Transverse colon (tissue), 4 donors: Measurements from ENCODE around the gene NEK8. TPM values are rescaled to one million over a fixed set of nuclear protein-coding genes. Genes with fewer than 3 reads are reported as not detected.

Experiments
- DNase-seq: peaks from one replicate; pipeline ENCODE4 v3.0.0-alpha.2; 2019
- H3K27ac ChIP-seq, 4 donors: fragments of 200-600 bp; sonication (generic); 2 replicates each; pipeline ENCODE4 v1.5.1; 2016 to 2018; ENCODE audit warnings: inconsistent platforms in 4 of 4
- H3K27me3 ChIP-seq: fragments of 200-600 bp; sonication (generic); 2 replicates; pipeline ENCODE4 v1.5.1; 2017; ENCODE audit warnings: inconsistent platforms
- H3K36me3 ChIP-seq, 4 donors: fragments of 200-600 bp; sonication (generic); 2 replicates each; pipeline ENCODE4 v1.5.1; 2017 to 2019; ENCODE audit warnings: inconsistent platforms in 4 of 4
- H3K4me1 ChIP-seq, 4 donors: fragments of 200-600 bp; sonication (generic); 2 replicates each; pipeline ENCODE4 v1.5.1; 2017 to 2020; ENCODE audit warnings: inconsistent platforms in 4 of 4
- H3K4me3 ChIP-seq, 4 donors: fragments of 200-600 bp; sonication (generic); 1 replicate in 1 of 4; 2 replicates in 3 of 4; pipeline versions ENCODE4 v1.5.1 to v1.6.1; 2017 to 2019; ENCODE audit warnings: inconsistent platforms in 4 of 4
- H3K9me3 ChIP-seq, 2 donors: fragments of 200-600 bp; sonication (generic); 2 replicates each; pipeline ENCODE4 v1.5.1; 2017 to 2019; ENCODE audit warnings: inconsistent platforms in 2 of 2
- EP300 ChIP-seq: sonication (generic); formaldehyde crosslinking; IDR thresholded peaks from one replicate; pipeline ENCODE4 v1.6.1; 2017; ENCODE audit warnings: antibody characterized with exemption, low read depth
- POLR2A ChIP-seq: fragments of 450-650 bp; IDR thresholded peaks from one replicate; pipeline ENCODE4 v1.6.1; 2016; ENCODE audit warnings: antibody characterized with exemption, mild to moderate bottlenecking, moderate library complexity
- POLR2AphosphoS5 ChIP-seq, 3 donors: sonication (generic); formaldehyde crosslinking; IDR thresholded peaks; one replicate each; pipeline ENCODE4 v1.6.1; 2016; ENCODE audit warnings: antibody characterized with exemption in 3 of 3
- WGBS, 2 donors: methylation state at CpG; one replicate each; pipeline ENCODE4 v1.1.5; 2018; ENCODE audit warnings: low coverage in 1 of 2; 5-methylcytosine and 5-hydroxymethylcytosine counted together
- in situ Hi-C, 4 donors: fragments of 200-750 bp; cut with MboI; loops; one replicate each; pipeline versions ENCODE4 v1.15.0 to v1.15.1; 2017; ENCODE audit warnings: low sequenced_read_pairs in 3 of 4, low pct_ligation_motif_present in 1 of 4, low pct_unique_long_range_greater_than_20kb in 1 of 4
- intact Hi-C: fragments of 100-400 bp; cut with DNase I; formaldehyde crosslinking; loops from one replicate; pipeline ENCODE4 v1.15.1; 2023; ENCODE audit warnings: low total_unique reads
- total RNA-seq, 4 donors: library from RNA; depleted of rRNA; stranded (reverse); fragments of >200 nt; gene quantifications; one replicate each; pipeline ENCODE4 v1.1.0, GENCODE V29; 2016
- TF ChIP-seq, protein P1 (sequence below), 5 experiments: fragments of 200-600 bp in 3 of 5; fragments of 450-650 bp in 2 of 5; sonication (generic) in 3 of 5; IDR thresholded peaks; 1 replicate in 2 of 5; 2 replicates in 3 of 5; pipeline ENCODE4 v1.5.1; 2016 to 2017; ENCODE audit warnings: antibody characterized with exemption in 5 of 5, inconsistent platforms in 3 of 5, mild to moderate bottlenecking in 2 of 5, moderate library complexity in 1 of 5

The NEK8 gene
- total RNA-seq, 4 donors from 2014 or later: 5.7 to 52.3 (median 8.3) TPM

- peaks cover 2% of the 10 kb centered on the region for H3K27me3 ChIP-seq
- peaks cover 8 to 34% (median 22%) of the 10 kb centered on the region in 4 donors for H3K4me1 ChIP-seq
- no peaks in the 10 kb centered on the region for H3K36me3 ChIP-seq
- in situ Hi-C loops (no loop called here), intact Hi-C loops (no loop called here)
- peak within 1 kb of the TSS; percentile 34 to 68 (median 56) for H3K4me3 ChIP-seq
- H3K9me3 ChIP-seq: no peaks in the 10 kb centered on the region
- TF ChIP-seq EP300: no peak
- TF ChIP-seq POLR2AphosphoS5 (IDR thresholded peaks at IDR 0.05): no peak
- TF ChIP-seq, protein P1, sequence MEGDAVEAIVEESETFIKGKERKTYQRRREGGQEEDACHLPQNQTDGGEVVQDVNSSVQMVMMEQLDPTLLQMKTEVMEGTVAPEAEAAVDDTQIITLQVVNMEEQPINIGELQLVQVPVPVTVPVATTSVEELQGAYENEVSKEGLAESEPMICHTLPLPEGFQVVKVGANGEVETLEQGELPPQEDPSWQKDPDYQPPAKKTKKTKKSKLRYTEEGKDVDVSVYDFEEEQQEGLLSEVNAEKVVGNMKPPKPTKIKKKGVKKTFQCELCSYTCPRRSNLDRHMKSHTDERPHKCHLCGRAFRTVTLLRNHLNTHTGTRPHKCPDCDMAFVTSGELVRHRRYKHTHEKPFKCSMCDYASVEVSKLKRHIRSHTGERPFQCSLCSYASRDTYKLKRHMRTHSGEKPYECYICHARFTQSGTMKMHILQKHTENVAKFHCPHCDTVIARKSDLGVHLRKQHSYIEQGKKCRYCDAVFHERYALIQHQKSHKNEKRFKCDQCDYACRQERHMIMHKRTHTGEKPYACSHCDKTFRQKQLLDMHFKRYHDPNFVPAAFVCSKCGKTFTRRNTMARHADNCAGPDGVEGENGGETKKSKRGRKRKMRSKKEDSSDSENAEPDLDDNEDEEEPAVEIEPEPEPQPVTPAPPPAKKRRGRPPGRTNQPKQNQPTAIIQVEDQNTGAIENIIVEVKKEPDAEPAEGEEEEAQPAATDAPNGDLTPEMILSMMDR (IDR thresholded peaks at IDR 0.05): no peak
- no peak for TF ChIP-seq POLR2A
- H3K27ac ChIP-seq: peak within 1 kb of the TSS; percentile 92 to 95 (median 94)
- WGBS, 2 donors: 0 to 18% methylated on average over 2 to 20 of the region's 20 CpGs
- no peak for DNase-seq
Measured at GRCh38 chr17:28711723-28712031, 16.9 kb upstream of the NEK8 start, which contains the start of gene PROCA1. Gene PROCA1 (minus strand): TSS chr17:28711888. CDS start chr17:28711660, 228 bp downstream.

DNA sequence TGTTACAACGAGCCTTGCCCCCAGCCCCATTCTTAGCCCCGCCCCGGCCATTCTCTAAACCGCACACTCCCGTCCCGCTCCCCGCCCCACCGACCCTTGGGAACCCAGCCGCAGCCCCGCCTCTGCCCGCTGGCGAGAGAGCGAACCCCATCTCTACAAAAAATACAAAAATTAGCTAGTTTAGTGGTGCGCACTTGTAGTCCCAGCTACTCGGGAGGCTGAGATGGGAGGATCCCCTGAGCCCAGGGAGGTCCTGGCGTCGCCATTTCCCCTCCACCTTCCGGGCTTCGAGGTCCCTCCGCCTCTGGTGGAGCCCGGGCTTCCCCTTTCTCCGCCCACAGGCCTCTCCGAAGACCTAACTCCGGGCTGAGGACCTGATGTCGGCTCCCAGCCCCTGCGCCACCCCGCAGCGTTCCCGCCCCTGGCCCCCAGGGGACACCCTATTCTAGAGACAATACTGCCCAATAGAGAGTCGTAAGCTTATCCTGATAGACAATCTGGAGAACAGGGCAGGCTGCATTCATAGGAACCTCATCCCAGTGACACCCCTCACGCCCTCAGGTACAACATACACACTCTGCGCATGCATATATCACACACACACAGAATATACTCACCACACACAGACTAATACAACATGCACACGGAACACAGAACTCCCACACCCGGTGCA is 16.4 kb upstream of the NEK8 start:
- Histone ChIP-seq H3K4me1 (peaks cover 8 to 35% (median 26%) of the 10 kb centered on the region in 4 donors), H3K27ac (peak overlapping the region; percentile 92 to 95 (median 94)), H3K4me3 (peak overlapping the region in 3 of 4 donors; percentile 51 to 68 (median 61)), H3K36me3 (no peaks in the 10 kb centered on the region), H3K9me3 (no peaks in the 10 kb centered on the region), H3K27me3 (peaks cover 7% of the 10 kb centered on the region)
- intact Hi-C loops: no loop called here
- in situ Hi-C loops: no loop called here
- TF ChIP-seq, protein P1 (IDR thresholded peaks at IDR 0.05): no peak
- no peak for TF ChIP-seq POLR2A
- TF ChIP-seq POLR2AphosphoS5 (IDR thresholded peaks at IDR 0.05): no peak
- no peak for TF ChIP-seq EP300
- DNase-seq: peak; percentile 56
- 0 to 66% methylated on average over 4 to 34 of the region's 34 CpGs for WGBS, 2 donors

GRCh38 chr17:28712705-28713415 is 15.7 kb upstream of the NEK8 start:
- Histone ChIP-seq H3K27ac (peak overlapping the region in 2 of 4 donors; percentile 92 to 95), H3K27me3 (peaks cover 14% of the 10 kb centered on the region), H3K4me1 (peaks cover 8 to 38% (median 28%) of the 10 kb centered on the region in 4 donors), H3K9me3 (no peaks in the 10 kb centered on the region), H3K4me3 (no peak overlapping the region), H3K36me3 (no peaks in the 10 kb centered on the region)
- WGBS, 2 donors: 75 to 81% methylated on average over 6 to 7 of the region's 7 CpGs
- in situ Hi-C loops: no loop called here
- TF ChIP-seq, protein P1 (IDR thresholded peaks at IDR 0.05): no peak
- no peak for DNase-seq
- intact Hi-C loops: no loop called here

- H3K4me3 ChIP-seq: no peak overlapping the region
- WGBS, 2 donors: 71 to 100% methylated on average over 1 to 3 of the region's 3 CpGs
- TF ChIP-seq POLR2A: no peak
- TF ChIP-seq EP300: no peak
- TF ChIP-seq, protein P1 (IDR thresholded peaks at IDR 0.05): no peak
- no peaks in the 10 kb centered on the region for H3K36me3 ChIP-seq
- DNase-seq: no peak
- in situ Hi-C loops: no loop called here
- H3K27me3 ChIP-seq: peaks cover 14% of the 10 kb centered on the region
- H3K27ac ChIP-seq: no peak overlapping the region
- peaks cover 15 to 51% (median 32%) of the 10 kb centered on the region in 4 donors for H3K4me1 ChIP-seq
- no peaks in the 10 kb centered on the region for H3K9me3 ChIP-seq
- intact Hi-C loops: no loop called here
Measured at GRCh38 chr17:28714281-28714680, 14.3 kb upstream of the NEK8 start.
